A549 (cell line): Measurements from ENCODE around the gene RAP2A. TPM values are rescaled to one million over a fixed set of nuclear protein-coding genes. Genes with fewer than 3 reads are reported as not detected.

Experiments used
- ATAC-seq, 2 experiments: fragments of 200-7000 bp in 1 of 2; fragments of >200 bp in 1 of 2; cut with Nextera tagmentation in 1 of 2; cut with Tn5 transposase in 1 of 2; 3 replicates each; pipeline versions ENCODE4 v1.8.0 to v1.9.1; 2018 to 2020; ENCODE audit warnings: mild to moderate bottlenecking in 1 of 2, moderate library complexity in 1 of 2
- CTCF ChIA-PET: fragments of 300-600 bp; sonication (Branson Sonifier 250); formaldehyde crosslinking; extraction: SDS; loops from one replicate; lab custom pipeline; 2021; ENCODE audit warnings: antibody characterized with exemption, inconsistent platforms; lab: Yijun Ruan, JAX
- POLR2A ChIA-PET: fragments of 350-600 bp; formaldehyde crosslinking; extraction: SDS; loops from one replicate; lab custom pipeline; 2021; ENCODE audit warnings: antibody characterized with exemption, inconsistent platforms; lab: Yijun Ruan, JAX
- DNase-seq, 2 experiments: peaks; one replicate each; pipeline versions ENCODE4 v3.0.0 to v3.0.0-alpha.2; 2011 to 2016; ENCODE audit warnings: low read depth in 1 of 2, low spot score in 1 of 2
- FAIRE-seq: peaks from 2 replicates; lab custom pipeline; 2011; peaks lifted over from hg19 to GRCh38; lab: Jason Lieb, UNC
- H3K27ac ChIP-seq, 2 experiments: fragments of >200 bp; sonication (Bioruptor Twin); formaldehyde crosslinking; 3 replicates each; pipeline ENCODE4 v1.5.1; 2016 to 2017
- H3K4me1 ChIP-seq: fragments of >200 bp; sonication (Bioruptor Twin); formaldehyde crosslinking; 3 replicates; pipeline ENCODE4 v1.6.1; 2016
- H3K4me2 ChIP-seq: fragments of >200 bp; sonication (Bioruptor Twin); formaldehyde crosslinking; 3 replicates; pipeline ENCODE4 v1.6.1; 2016
- H3K4me3 ChIP-seq: fragments of >200 bp; sonication (Bioruptor Twin); formaldehyde crosslinking; 3 replicates; pipeline ENCODE4 v1.5.1; 2016
- H3K9me3 ChIP-seq: fragments of >200 bp; sonication (Bioruptor Twin); formaldehyde crosslinking; 3 replicates; pipeline ENCODE4 v1.6.1; 2016
- BCL3 ChIP-seq: fragments of >200 bp; sonication (Bioruptor Twin); formaldehyde crosslinking; IDR thresholded peaks from 3 replicates; pipeline ENCODE4 v1.6.1; 2016
- CHD2 ChIP-seq: fragments of 150-350 bp; IDR thresholded peaks from 2 replicates; pipeline ENCODE4 v1.6.1; 2014; ENCODE audit warnings: low read length; ENCODE audit not compliant: partially characterized antibody
- CTCF ChIP-seq: fragments of >200 bp; sonication (Bioruptor Twin); formaldehyde crosslinking; IDR thresholded peaks from 3 replicates; pipeline ENCODE4 v1.5.1; 2016
- EHMT2 ChIP-seq: fragments of 200-600 bp; sonication (generic); IDR thresholded peaks from 2 replicates; pipeline ENCODE4 v1.6.1; 2016; ENCODE audit warnings: antibody characterized with exemption, low read depth, mild to moderate bottlenecking, moderate library complexity
- ELK1 ChIP-seq: fragments of 150-350 bp; IDR thresholded peaks from 2 replicates; pipeline ENCODE4 v1.6.1; 2014; ENCODE audit warnings: low read depth, mild to moderate bottlenecking, low read length
- EP300 ChIP-seq, 2 experiments: fragments of >200 bp; sonication (Bioruptor Twin); formaldehyde crosslinking; IDR thresholded peaks; 2 replicates in 1 of 2; 3 replicates in 1 of 2; pipeline ENCODE4 v1.6.1; 2016 to 2017
- FOXS1 ChIP-seq: fragments of 250-450 bp; sonication (Bioruptor Pico); IDR thresholded peaks from 2 replicates; pipeline ENCODE4 v1.5.0; 2020; ENCODE audit warnings: mild to moderate bottlenecking, moderate library complexity
- HOXA7 ChIP-seq: fragments of 250-450 bp; sonication (Bioruptor Pico); IDR thresholded peaks from 2 replicates; pipeline ENCODE4 v1.5.0; 2020; ENCODE audit warnings: mild to moderate bottlenecking, moderate library complexity
- JUNB ChIP-seq: fragments of >200 bp; sonication (Bioruptor Twin); formaldehyde crosslinking; IDR thresholded peaks from 2 replicates; pipeline ENCODE4 v1.6.1; 2016
- KDM1A ChIP-seq: fragments of 200-600 bp; sonication (generic); IDR thresholded peaks from 2 replicates; pipeline ENCODE4 v1.6.1; 2016; ENCODE audit warnings: low read depth, mild to moderate bottlenecking
- MAFK ChIP-seq: fragments of 450-650 bp; IDR thresholded peaks from 2 replicates; pipeline ENCODE4 v1.6.1; 2014; ENCODE audit not compliant: partially characterized antibody
- MAX ChIP-seq: IDR thresholded peaks from 2 replicates; pipeline ENCODE4 v1.6.1; 2012
- MAZ ChIP-seq: fragments of 150-350 bp; IDR thresholded peaks from 2 replicates; pipeline ENCODE4 v1.6.1; 2014; ENCODE audit warnings: antibody characterized with exemption, low read depth, low read length, borderline replicate concordance
- PBX3 ChIP-seq: IDR thresholded peaks from 2 replicates; pipeline ENCODE4 v1.6.1; 2012
- RAD21 ChIP-seq, 2 experiments: fragments of >200 bp in 1 of 2; sonication (Bioruptor Twin) in 1 of 2; formaldehyde crosslinking in 1 of 2; IDR thresholded peaks in 1 of 2; conservative IDR thresholded peaks in 1 of 2; 2 replicates in 1 of 2; 3 replicates in 1 of 2; pipeline ENCODE4 v1.6.1; 2012 to 2018; ENCODE audit warnings: inconsistent platforms in 1 of 2
- RARB ChIP-seq: fragments of 250-450 bp; sonication (Bioruptor Pico); IDR thresholded peaks from 2 replicates; pipeline ENCODE4 v1.8.0; 2021; ENCODE audit warnings: mild to moderate bottlenecking, moderate library complexity
- RCOR1 ChIP-seq: fragments of 150-350 bp; IDR thresholded peaks from 2 replicates; pipeline ENCODE4 v1.6.1; 2014; ENCODE audit warnings: antibody characterized with exemption, low read length, low read depth
- RFX5 ChIP-seq: fragments of 450-650 bp; IDR thresholded peaks from 2 replicates; pipeline ENCODE4 v1.7.1; 2014; ENCODE audit warnings: antibody characterized with exemption, mild to moderate bottlenecking, moderate library complexity
- TP53 ChIP-seq: fragments of 250-450 bp; sonication (Bioruptor Pico); IDR thresholded peaks from 2 replicates; pipeline ENCODE4 v1.5.0; 2021; ENCODE audit warnings: mild to moderate bottlenecking, moderate library complexity
- ZSCAN20 ChIP-seq: fragments of 250-450 bp; sonication (Bioruptor Pico); IDR thresholded peaks from 2 replicates; pipeline ENCODE4 v1.8.0; 2022; ENCODE audit warnings: mild to moderate bottlenecking, moderate library complexity
- WGBS: methylation state at CpG from one replicate; pipeline ENCODE4 v1.1.6; 2017; ENCODE audit errors: missing lambda C conversion rate; 5-methylcytosine and 5-hydroxymethylcytosine counted together
- polyA plus RNA-seq, 4 experiments: library from polyadenylated mRNA; depleted of rRNA in 3 of 4; stranded (reverse); fragments of >200 nt; fragmentation: RNase III in 1 of 4; extraction: RNeasy Plus Mini Kit Qiagen cat#74134 plus additional on column Dnase treatment in 1 of 4; gene quantifications; 2 replicates in 3 of 4; 3 replicates in 1 of 4; pipeline ENCODE4 v1.2.3, GENCODE V29; 2011 to 2017

The RAP2A gene
- polyA plus RNA-seq, 2 of the 4 experiments (the other 2 are of a cell fraction) = 8.7 to 10.9 TPM

GRCh38 chr13:97438856-97439595 lies 5.1 kb downstream of the RAP2A start:
- WGBS = 92% methylated on average over 3 of the region's 3 CpGs
- ChIA-PET CTCF (interaction anchor here (0.5 kb wide), 1 partner anchor 331 kb away, joined by 3 read pairs; no protein-coding TSS in a partner anchor), POLR2A (no interaction called here)
- no peaks in the 10 kb centered on the region for H3K9me3 ChIP-seq
- TF ChIP-seq EP300 (IDR thresholded peaks at IDR 0.05) (no peak), EHMT2 (no peak), TP53 (no peak), ZSCAN20 (CRISPR knock-in tag) (no peak), MAZ (no peak)
- ATAC-seq = no peak
- no peak overlapping the region for H3K27ac ChIP-seq
- no peak for FAIRE-seq
- no peak overlapping the region for H3K4me2 ChIP-seq
- no peak overlapping the region for H3K4me3 ChIP-seq
- no peak for DNase-seq
- peaks cover 8% of the 10 kb centered on the region; the same call in 1 of the 3 replicates for H3K4me1 ChIP-seq

GRCh38 chr13:97440598-97441170 lies 6.7 kb downstream of the RAP2A start:
- ATAC-seq (no peak), DNase-seq (no peak), FAIRE-seq (no peak)
- Histone ChIP-seq H3K9me3 (no peaks in the 10 kb centered on the region), H3K4me2 (no peak overlapping the region), H3K4me1 (peaks cover 6% of the 10 kb centered on the region; the same call in 1 of the 3 replicates), H3K27ac (no peak overlapping the region), H3K4me3 (no peak overlapping the region)
- ChIA-PET CTCF (no interaction called here), POLR2A (no interaction called here)
- no peak for TF ChIP-seq CTCF
- TF ChIP-seq ELK1 = no peak
- WGBS = 83% methylated on average over 2 of the region's 2 CpGs

- no peak for FAIRE-seq
- Histone ChIP-seq H3K4me2 (no peak overlapping the region), H3K4me1 (no peaks in the 10 kb centered on the region), H3K9me3 (no peaks in the 10 kb centered on the region), H3K4me3 (no peak overlapping the region), H3K27ac (no peak overlapping the region)
- ChIA-PET POLR2A (no interaction called here), CTCF (no interaction called here)
- no peak for DNase-seq
- ATAC-seq = no peak
- TF ChIP-seq RFX5 = no peak
- TF ChIP-seq KDM1A = no peak
- no peak for TF ChIP-seq BCL3
- no peak for TF ChIP-seq RARB (CRISPR knock-in tag)
- no peak for TF ChIP-seq RAD21 (conservative IDR thresholded peaks at IDR 0.05 in 1 of 2, IDR thresholded peaks at IDR 0.05 in 1 of 2)
- no peak for TF ChIP-seq MAX
- no peak for TF ChIP-seq FOXS1 (CRISPR knock-in tag)
- no peak for TF ChIP-seq MAFK
- TF ChIP-seq RCOR1 = no peak
- TF ChIP-seq HOXA7 (CRISPR knock-in tag) = no peak
- no peak for TF ChIP-seq PBX3
- TF ChIP-seq CHD2 = no peak
- no peak for TF ChIP-seq JUNB
- TF ChIP-seq, all 56 proteins: peak for 0
These were observed 7.4 kb downstream of the RAP2A start for GRCh38 chr13:97441368-97441767.
